ENCODE data around the gene EYS. TPM values are rescaled to one million over a fixed set of nuclear protein-coding genes. Genes with fewer than 3 reads are reported as not detected.
A peak's percentile ranks its signal among the peaks of the same experiment; 100 is the strongest.

EYS gene
- total and polyA plus RNA-seq, 9 of the 15 experiments (the other 6 are each of a cell fraction or from before 2014, with no cell fraction given), result 0.03 to 0.36 (median 0.10) TPM; not detected in 2

- TF ChIP-seq MBD2 (IDR thresholded peaks at IDR 0.05; ENCODE audit: borderline replicate concordance, low read depth) (no peak), SETDB1 (IDR thresholded peaks at IDR 0.05; ENCODE audit: low read length) (no peak), MAFG (tag; conservative IDR thresholded peaks at IDR 0.05) (peak; percentile 89), ZNF507 (tag; conservative IDR thresholded peaks at IDR 0.05) (no peak), NONO (IDR thresholded peaks at IDR 0.05; ENCODE audit: low read depth in 2 of 2, low read length in 1 of 2) (no peak), TCF15 (CRISPR knock-in tag; IDR thresholded peaks at IDR 0.05) (no peak), KLF16 (IDR thresholded peaks at IDR 0.05) (no peak), ZNF41 (CRISPR knock-in tag; conservative IDR thresholded peaks at IDR 0.05) (no peak), HNRNPH1 (optimal IDR thresholded peaks at IDR 0.05; ENCODE audit: low read depth, low read length) (no peak), CBFA2T3 (IDR thresholded peaks at IDR 0.05) (peak; percentile 42), EGR1 (conservative IDR thresholded peaks at IDR 0.05) (peak; percentile 39; the same call in 1 of the 2 replicates), MAFK (IDR thresholded peaks at IDR 0.05; ENCODE audit: low read length) (peak; percentile 73; the same call in 1 of the 2 replicates), TCF3 (CRISPR knock-in tag; IDR thresholded peaks at IDR 0.05) (0 out of 2 replicates have a peak, but pooled peaks have one; percentile 21), TEAD4 (IDR thresholded peaks at IDR 0.05; ENCODE audit: low read length) (no peak), TEAD4 (CRISPR knock-in tag; IDR thresholded peaks at IDR 0.05; ENCODE audit: borderline replicate concordance) (no peak), MAFF (IDR thresholded peaks at IDR 0.05; ENCODE audit: low read length) (peak; percentile 67), C11orf30 (IDR thresholded peaks at IDR 0.05; ENCODE audit: low read depth) (peak; percentile 94), SOX6 (IDR thresholded peaks at IDR 0.05) (peak; percentile 16; the same call in 1 of the 2 replicates), RFX5 (IDR thresholded peaks at IDR 0.05; ENCODE audit: low read depth, low read length) (no peak), KHSRP (IDR thresholded peaks at IDR 0.05) (no peak), PTBP1 (IDR thresholded peaks at IDR 0.05; ENCODE audit: low read depth, low read length) (no peak), DPF2 (IDR thresholded peaks at IDR 0.05) (peak; percentile 26; the same call in 1 of the 2 replicates), ZNF785 (CRISPR knock-in tag; IDR thresholded peaks at IDR 0.05) (no peak), FOXP1 (CRISPR knock-in tag; IDR thresholded peaks at IDR 0.05) (no peak)
- TF ChIP-seq, protein P1, sequence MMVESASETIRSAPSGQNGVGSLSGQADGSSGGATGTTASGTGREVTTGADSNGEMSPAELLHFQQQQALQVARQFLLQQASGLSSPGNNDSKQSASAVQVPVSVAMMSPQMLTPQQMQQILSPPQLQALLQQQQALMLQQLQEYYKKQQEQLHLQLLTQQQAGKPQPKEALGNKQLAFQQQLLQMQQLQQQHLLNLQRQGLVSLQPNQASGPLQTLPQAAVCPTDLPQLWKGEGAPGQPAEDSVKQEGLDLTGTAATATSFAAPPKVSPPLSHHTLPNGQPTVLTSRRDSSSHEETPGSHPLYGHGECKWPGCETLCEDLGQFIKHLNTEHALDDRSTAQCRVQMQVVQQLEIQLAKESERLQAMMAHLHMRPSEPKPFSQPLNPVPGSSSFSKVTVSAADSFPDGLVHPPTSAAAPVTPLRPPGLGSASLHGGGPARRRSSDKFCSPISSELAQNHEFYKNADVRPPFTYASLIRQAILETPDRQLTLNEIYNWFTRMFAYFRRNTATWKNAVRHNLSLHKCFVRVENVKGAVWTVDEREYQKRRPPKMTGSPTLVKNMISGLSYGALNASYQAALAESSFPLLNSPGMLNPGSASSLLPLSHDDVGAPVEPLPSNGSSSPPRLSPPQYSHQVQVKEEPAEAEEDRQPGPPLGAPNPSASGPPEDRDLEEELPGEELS (CRISPR knock-in tag; IDR thresholded peaks at IDR 0.05; ENCODE audit: borderline replicate concordance), result no peak
- TF ChIP-seq, protein P2, sequence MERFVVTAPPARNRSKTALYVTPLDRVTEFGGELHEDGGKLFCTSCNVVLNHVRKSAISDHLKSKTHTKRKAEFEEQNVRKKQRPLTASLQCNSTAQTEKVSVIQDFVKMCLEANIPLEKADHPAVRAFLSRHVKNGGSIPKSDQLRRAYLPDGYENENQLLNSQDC (CRISPR knock-in tag; IDR thresholded peaks at IDR 0.05), result no peak
Measured at GRCh38 chr6:65546894-65547293, 160.1 kb downstream of the EYS start (continued).
